Skin of body (tissue), 2 donors: ENCODE results near the gene TTC39B. TPM values are rescaled to one million over a fixed set of nuclear protein-coding genes. Genes with fewer than 3 reads are reported as not detected.

Experiments used
- DNase-seq: peaks from one replicate; lab custom pipeline; 2025; lab: John Stamatoyannopoulos, UW
- total RNA-seq: library from RNA; depleted of rRNA; stranded (reverse); fragments of >200 nt; gene quantifications from one replicate; pipeline ENCODE4 v1.2.3, GENCODE V29; 2014

The TTC39B gene
- total RNA-seq, 1 donor from 2014 or later, result 22.9 TPM

DNA sequence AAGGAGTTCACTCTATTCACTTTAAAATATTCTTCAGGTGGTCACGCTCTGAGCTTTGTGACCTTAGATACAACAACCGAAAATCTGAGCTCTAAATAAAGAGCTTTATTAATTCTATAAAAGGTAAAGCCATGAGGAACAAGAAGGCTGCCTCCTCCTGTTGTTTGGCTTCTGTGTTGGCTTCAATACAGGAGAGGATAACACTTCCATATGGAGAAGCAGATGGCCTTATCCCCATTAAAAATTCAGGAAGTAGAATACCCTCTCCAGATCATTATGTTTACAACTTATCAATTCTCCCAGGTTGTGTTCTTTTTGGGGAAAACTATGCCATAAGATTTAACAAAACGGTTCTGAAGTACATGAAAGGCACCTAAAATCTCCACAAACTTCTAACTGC is 128.4 kb downstream of the TTC39B start:
- no peak for DNase-seq

DNA sequence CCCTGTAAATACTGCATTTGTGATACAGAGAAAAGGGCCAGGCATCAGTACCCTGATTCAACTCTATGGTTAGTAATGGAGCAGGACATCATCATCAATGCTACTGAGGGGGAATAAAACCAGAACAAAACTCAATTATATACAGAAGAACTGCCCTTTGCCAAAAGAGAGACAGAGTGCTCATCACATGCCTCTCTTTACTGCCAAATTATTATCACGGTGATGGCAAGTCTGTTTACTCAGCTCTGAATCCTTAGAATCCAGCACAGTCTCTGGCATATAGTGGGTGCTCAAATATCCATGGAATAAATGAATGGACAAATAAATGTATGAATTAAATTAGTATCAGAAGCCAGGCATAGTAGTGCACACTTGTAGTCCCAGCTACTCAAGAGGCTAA is 130.2 kb downstream of the TTC39B start:
- DNase-seq, result no peak

DNA sequence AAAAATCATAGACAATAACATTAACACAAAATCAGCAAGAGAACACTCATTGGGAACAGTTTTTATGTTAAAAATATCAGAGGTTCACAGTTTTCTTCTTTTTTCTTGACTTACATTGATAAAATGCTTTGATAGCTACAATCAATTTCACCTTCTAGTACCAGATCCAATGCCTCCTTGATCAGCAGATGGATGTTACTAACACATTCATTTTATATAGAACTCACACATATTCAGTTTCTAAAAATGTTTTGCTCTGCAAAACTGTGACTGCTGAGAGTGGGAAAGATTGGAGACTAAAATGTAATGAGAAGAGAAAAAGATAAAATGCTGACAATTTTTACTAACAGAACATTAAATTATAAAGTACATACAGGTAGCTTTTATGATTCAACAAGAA is 143.1 kb downstream of the TTC39B start:
- DNase-seq, result no peak

DNA sequence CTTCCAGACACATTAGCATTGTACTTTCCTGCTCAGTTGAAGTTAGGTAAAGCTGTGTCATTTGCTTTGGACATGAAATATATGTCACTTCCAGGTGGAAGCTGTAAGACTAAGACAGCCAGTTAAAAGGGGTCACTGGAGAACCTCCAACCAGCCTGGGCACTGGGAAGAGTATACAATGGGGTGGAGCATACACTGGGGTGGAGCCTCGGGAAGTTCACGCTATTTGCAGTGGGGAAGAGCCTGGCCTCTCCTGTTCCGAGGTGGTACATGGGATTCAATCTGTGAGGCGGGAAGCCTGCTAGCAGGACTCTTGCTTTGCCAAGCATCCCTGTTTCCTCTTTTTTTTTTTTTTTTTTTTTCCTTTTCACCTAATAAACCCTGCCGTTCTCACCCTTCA is 145.3 kb downstream of the TTC39B start:
- no peak for DNase-seq

DNA sequence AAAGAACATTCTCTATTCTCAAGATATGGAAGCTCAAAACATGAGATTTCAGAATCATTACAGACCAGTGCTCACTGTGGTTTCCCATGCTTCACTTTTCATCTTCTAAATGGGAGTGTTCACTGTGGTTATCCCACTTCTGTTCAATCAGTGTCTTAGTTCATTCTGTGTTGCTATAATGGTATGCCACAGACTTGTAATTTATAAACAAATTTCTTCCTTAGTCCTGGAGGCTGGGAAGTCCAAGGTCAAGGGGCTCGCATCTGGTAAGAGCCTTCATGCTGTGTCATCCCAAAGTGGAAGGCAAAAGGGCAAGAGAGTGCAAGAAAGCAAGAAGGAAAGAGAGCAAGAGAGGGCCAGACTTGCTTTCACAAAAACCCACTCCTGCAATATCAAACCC is 146.3 kb downstream of the TTC39B start:
- no peak for DNase-seq

DNA sequence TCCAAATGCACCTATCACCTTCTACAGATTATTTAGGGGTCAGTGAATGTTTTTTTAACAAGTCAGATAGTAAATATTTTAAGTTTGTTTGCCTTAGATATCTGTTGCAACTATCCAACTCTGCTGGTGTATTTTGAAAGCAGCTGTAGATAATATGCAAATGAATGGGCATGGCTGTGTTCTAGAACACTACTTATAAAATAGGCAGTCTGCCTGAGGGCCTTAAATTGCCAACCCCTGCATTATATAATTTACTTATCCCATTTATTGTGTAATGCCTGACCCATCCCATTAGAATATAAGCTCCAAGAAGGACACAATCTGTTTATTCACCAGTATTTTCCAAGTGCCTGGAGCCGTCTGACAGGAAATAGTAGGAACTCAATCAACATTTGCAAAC is 149.0 kb downstream of the TTC39B start:
- DNase-seq, result no peak

DNA sequence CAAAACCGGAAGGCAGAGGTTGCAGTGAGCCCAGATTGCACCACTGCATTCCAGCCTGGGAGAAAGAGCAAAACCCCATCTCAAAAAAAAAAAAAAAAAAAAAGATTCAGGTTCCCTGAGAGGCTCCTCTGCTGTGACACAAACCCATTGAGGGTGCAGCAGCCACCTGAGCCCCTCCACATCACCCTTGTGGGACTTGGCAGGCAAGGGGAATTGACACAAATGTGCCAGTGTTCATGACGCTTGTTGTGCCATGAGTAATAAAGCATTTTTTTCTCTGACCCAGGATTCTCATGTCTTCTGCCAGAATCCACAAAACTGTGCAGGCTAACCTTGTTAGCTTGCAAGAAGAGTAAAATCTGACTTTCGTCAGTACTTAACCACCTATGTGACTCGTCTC is 149.6 kb downstream of the TTC39B start:
- no peak for DNase-seq

DNA sequence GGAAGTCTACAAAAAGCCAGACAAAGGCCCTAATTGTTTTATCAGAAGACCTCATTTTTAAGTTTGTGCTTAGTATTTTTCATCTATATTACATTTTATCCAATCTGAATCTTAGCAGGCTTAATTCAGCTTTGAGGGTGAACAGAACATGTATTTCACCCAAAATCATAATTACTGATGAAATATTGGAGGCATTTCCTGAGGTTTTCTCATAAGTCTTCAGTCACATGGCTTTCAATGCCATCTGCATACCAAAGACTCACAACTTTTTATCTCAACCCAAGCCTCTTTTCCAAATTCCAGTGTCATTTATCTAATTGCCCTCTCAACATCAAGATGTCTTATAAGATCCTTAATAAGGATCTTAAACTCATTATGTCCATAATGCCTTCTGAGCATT is 150.8 kb downstream of the TTC39B start:
- peak; percentile 74 for DNase-seq

DNA sequence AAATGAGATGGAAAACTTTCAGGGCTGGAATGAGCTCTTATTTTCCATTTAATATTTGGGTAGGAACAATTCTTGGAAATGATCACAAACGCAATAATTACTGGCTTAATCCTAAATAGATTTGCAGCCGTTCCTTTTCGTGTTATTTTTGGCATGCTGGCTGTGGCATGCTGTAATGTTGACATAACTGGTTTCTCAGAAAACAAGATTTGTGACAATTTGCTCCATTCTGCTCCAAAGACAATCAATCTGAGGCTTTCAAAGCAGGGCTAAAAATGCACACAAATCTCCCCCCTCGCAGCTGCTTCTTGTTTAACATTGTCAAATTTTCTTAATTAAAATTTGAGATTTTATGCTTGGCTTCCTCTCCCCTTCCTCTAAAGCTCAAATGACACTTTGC is 151.2 kb downstream of the TTC39B start:
- DNase-seq, result peak; percentile 94

DNA sequence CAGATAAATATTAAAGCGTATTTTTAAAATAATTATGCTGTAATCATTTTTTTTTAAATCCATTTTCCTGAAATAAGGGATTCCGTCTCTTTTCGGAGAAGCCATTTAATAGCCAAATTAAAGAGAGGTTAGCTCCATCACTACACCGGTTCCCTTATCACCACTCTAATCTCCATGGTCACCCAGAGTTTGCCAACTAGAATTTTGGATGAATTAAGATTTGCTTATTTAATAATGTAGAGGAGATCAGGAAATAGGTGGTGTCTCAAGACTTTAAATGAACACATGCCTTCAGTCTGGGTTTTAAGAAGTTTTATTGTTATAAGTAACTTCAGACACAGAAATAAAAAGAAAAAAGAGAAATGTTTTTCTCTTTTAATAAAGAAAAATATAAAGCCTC is 151.7 kb downstream of the TTC39B start:
- peak; percentile 75 for DNase-seq

DNA sequence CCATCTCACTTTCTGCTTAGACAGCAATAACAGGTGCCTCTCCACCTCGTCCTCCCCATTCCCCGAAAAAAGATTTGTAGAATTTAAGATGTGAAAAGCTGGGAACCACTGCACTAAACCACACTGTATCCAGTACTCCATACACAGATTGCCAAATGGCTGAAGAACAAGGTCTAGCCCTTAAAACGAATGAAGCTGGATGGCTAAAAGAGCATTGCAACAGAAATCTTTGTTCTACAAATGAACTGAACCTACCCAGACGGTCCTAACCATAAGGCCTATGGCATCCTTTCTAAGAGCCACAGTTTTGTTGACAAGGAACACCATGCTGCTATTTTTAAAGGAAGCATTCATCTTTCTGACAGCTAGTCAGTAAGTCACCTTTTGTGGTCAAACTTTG is 152.3 kb downstream of the TTC39B start:
- DNase-seq, result no peak

DNA sequence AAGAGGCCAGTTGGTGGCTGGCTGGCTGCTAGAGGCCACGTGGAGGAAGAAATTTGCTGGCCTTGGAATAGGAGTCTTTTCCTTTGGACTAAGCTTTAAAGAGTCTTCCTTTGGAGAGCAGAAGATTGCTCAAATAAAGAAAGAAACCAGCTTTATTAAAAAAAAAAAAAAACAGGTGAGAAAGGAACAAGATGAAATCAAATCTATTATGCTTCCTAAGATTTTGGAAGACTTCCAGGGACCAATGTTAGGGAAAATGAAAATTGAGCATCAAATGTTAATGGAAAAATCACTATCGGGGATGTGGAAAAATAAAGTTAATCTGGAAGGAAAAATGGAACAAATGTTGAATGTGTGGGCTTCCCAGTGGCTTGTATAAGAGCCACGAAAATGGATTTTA is 153.1 kb downstream of the TTC39B start:
- DNase-seq, result no peak

DNA sequence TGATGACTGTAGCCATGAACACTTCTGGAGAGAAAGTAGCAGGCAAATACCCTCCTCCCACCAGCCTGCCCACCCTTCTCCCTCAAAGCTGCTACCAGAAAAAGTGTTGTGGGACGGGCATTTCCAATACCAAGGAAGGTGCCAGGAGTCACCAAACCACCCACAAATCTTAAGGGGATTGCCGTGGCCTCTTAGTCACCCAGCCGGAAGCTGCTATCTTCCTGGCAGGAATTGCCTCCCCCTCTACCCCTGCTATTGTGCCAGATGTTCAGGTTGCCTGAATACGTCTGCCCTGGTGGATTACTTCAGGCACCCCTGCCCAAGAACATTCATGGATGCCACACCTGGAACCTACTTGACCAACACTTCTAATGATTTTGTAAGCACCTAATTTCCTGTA is 156.1 kb downstream of the TTC39B start:
- no peak for DNase-seq

DNA sequence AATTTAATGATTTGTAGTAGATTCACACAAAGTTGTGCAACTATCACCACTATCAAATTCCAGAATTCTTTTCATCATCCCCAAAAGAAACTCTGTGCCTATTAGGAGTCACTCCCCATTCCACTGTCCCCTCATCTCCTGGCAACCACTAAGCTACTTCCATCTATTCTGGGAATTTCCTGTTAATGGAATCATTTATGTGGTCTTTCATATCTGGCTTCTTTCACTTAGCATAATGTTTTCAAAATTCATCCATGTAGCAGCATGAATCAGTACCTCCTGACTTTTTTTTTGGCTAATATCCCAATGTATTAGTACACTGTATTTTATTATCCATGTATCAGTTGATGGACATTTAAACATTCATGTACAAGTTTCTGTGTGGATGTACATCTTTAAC is 157.6 kb downstream of the TTC39B start:
- DNase-seq, result no peak

DNA sequence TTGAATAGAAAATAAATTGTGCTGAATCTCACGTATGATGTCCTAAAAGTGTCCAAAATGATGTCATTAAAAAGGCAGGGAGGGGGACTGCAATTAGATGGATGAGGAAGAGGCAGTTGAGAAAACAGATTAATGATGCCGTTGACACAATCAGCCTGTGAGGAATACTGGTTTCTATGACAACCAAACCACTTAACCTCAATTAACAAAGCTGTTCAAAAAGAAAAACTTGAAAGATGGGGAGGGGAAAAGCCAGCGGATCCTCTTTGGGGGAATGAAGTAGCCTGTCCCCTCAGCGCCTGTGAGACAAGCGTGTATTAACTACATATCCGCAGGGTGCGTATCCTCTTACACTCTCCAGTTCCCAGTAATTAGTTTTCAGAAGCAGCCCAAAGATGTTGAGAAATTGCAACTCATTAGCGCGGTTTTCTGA is 160.7 kb downstream of the TTC39B start:
- no peak for DNase-seq

DNA sequence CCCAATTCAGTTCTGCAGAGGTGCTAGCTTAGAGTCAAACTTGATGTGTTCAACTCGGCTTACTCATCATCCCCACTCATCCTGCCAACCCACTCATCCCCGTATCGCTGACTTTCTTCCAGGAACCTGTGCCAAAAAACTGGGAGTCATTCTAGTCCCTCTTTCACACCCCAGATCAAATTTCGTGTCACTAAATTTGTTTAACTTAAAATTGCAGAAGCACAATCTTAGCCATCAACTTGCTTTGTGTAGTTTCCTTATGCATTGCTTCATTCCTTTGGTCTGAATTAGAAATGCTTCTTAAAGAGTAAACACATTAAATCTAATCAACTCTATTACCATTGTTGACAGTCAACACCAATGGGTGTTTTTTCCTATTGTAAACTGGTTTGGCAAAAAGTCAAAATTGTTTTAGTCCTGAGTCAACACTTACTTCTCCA is 162.4 kb downstream of the TTC39B start:
- DNase-seq, result peak; percentile 9

DNA sequence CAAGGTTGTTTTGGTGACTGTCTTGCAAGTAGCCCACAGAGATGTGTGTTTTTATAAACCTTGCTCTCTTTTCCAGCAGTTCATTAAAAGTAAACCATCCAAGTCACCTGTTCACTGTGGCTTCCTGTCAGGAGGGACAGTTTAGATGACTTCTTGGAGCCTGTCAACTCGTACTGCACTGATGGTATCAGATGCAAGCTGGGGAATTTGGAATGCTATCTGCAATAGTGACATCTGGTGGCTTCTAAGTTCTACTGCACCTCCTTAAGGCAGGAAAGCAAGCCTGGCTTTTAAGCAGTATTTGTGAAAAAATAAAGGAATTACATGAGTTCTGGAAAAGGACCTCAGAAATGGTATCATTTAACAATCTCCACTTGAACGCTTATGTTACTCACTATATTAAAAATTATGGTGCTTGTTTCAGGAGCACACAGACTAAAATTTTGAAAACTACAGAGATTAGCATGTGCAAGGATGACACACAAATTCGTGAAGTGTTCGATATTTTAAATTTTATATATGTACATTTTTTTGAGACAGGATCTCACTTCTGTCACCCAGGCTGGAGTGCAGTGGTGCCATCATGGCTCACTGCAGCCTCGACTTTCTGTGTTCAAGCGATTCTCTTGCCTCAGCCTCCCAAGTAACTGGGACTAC is 164.0 kb downstream of the TTC39B start:
- peak; percentile 86 for DNase-seq

DNA sequence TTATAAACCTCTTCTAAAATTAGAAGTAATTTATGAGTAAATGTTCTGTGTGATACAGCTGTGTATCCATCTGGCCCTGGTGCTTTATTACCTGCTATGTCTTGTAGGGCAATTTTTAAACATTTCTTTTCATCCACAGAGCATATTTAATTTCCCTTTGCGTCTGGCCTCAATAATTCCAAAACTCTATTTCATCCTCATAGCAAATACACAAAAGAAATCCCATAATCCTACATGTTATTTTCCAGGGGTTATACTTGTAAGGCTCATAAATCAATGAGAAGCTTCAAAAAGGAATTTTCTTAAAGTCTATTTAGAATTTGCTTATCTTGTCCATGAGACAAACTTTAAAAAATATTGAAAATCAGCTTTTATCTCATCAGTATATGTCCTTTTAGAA is 167.0 kb downstream of the TTC39B start:
- no peak for DNase-seq

DNA sequence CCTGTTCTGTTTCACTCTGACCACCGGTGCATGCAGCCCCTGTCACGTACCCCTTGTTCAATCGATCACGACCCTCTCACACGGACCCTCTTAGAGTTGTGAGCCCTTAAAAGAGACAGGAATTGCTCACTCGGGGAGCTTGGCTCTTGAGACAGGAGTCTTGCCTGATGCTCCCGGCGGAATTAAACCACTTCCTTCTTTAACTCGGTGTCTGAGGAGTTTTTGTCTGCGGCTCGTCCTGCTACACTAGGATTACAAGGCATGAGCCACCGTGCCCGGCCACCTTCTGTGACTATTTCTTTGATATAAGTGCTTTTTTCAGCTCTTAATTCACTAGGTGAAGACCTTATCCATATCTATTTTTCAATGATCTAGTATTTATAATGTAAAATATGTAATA is 167.5 kb downstream of the TTC39B start:
- DNase-seq, result no peak

DNA sequence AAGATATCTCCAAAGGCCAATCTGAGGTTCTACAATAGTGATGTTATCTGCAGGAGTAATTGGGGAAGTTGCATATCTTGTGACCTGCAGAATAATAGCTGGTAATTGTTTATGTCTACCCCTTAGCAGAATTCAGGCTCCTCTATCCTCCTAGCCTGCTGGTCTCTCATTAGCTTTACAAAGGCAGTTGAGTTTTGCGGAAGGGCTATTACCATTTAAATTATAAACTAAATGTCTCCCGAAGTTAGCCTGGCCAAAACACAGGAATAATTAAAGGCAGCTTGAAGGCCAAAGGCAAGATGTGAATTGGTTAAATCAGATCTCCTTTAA is 168.7 kb downstream of the TTC39B start:
- no peak for DNase-seq

DNA sequence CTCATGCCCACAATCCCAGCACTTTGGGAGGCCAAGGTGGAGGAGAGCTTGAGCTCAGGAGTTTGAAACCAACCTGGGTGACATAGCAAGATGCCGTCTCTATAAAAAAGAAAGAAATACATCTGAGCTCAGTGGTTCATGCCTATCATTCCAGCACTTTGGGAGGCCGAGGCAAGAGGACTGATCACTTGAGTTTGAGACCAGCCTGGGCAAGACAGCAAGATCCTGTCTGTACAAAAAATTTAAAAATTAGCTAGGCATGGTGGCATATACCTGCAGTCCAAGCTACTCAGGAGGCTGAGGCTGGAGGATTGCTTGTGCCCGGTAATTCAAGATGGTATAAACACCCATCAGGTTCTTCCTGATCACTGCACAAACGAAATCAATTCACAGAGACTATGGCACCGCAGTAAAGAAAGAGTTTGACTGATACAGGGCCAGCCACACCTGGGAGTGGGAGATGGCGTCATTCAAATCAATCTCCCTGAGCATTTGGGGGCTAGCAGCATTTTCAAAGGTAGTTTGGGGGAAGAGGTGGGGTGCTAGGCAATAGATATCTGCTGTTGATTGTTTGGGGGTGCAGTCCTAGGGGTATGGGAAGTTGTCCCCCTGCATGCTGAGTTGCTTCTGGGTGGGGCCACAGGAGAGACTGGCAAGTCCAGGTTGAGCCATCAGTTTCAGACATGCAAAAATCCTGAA is 169.2 kb downstream of the TTC39B start:
- no peak for DNase-seq

DNA sequence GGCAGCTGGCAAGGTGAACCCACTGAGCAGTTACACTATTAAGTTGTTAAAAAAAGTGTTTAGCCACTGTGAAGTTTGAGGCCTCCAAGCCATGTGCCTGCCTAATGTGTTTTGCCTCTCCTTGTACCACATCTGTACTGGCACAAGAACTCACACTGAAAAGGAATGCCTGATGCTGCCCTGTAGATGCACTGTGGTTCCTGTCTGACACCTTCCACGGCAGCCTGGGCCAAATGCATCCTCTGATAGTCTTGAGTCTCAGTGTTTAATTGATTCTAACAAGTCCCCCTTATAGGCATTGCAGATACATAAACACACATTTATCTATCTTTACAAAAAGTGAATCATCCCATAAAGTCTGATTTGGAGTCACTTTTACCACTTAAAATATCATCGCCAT is 169.9 kb downstream of the TTC39B start:
- DNase-seq, result no peak

DNA sequence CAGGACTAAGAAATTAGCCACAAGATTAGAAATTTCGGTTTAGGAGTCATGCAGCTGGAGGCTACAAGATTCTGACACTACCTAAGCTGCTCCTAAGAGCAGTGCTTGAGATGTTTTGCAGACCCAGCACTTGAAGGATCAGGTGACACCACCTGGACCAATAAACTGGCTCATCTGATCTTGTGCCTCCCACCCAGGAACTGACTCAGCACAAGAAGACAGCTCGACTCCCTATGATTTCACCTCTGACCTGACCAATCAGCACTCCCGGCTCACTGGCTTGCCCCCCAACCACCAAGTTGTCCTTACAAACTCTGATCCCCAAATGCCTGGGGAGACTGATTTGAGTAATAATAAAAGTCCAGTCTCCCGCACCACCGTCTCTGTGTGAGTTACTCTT is 170.4 kb downstream of the TTC39B start:
- no peak for DNase-seq
